Activated naive CD4-positive, alpha-beta T cell treated with anti-CD3 and anti-CD28 coated beads, Interleukin-2, amount 50 U/mL, for 16 hours (primary cell): Measurements from ENCODE around the gene LAD1.

Source experiments
- DNase-seq: peaks from one replicate; pipeline ENCODE4 v3.0.0-alpha.2; 2020

LAD1 gene

GRCh38 chr1:201346337-201346939 is 52.7 kb downstream of the LAD1 start:
- DNase-seq = no peak

DNA sequence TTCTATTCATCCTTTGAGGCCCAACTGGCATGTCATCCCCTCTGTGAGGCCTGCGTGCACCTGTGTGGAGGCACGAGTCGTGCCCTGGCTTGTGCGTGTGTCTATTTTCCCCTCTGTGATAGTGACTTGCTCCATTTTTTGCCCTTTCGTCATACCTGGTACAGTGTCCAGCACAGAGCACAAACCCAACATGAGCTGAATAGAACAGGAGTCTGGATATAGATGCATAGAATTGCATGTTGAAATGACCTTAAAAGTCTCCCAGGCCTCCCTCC is 54.1 kb downstream of the LAD1 start:
- no peak for DNase-seq

- DNase-seq = no peak
Measured at GRCh38 chr1:201344206-201345080, 54.7 kb downstream of the LAD1 start.

DNA sequence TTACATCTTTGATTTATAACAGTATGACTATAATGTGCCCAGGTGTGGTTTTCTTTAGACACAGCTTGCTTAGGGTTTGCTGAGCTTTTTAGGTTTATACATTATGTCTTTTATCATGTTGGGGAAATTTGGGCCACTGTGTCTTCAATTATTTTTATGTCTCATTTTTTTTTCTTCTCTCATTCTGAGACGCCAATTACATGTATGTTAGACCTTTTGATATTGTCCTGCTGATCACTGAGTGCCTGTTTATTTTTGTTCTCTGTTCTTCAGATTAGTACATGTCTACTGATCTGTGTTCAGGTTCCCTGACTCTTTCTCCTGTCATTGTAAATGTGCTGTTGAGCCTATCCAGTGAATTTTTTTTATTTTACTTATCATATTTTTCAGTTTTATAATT is 57.7 kb downstream of the LAD1 start:
- DNase-seq = no peak

DNA sequence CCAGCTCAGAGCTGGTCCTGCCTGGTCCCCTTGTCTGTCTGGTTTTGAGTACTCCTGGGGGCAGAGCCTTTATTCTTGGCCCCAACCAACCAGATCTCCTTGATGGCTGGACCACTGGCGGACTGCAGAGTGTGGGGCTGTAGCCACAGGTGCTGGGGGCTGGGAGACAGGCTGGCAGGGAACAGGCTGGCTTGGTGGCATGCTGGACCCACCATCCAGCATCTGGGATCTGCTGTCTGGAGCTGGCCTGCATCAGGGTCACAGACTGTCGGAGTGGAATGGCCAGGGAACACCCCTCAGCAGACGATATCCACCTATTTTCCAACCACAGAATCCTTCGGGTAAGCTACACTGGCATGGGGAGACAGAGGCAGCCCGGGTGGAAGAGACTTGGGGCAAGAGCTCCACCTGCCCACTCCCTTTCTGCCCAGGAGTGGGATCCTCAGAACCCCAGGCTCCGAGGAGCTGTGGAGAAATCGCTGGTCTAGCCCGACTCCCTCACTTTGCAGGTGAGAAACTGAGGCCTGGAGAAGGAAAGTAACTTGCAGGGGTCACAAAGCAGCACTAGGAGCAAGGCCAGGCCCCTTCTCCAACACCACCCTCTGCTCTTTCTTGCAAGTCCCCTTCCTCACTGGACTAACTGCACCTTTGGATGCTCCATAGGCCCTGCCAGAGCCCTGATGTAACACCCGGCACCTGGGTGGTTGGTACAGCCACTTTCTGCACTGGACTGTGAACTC is 62.2 kb downstream of the LAD1 start:
- DNase-seq = no peak

DNA sequence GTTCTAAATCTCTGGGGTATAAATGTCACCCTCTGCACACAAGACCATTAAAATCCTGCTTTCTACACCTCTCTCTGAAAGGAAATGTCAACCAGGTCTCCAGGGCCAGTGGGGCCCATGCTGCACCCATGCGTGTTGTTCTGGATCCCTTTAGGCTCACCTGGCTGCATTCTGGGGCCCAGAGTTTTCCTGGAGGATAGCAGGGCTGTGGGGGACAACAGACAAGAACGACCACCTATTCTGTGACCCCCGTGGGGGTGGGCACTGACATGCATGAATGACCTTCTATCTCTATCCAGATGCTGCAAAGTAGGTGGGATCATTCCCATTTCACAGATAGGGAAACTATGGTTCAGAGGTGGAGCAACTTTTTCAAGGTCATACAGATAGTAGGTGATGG is 63.2 kb downstream of the LAD1 start:
- no peak for DNase-seq

DNA sequence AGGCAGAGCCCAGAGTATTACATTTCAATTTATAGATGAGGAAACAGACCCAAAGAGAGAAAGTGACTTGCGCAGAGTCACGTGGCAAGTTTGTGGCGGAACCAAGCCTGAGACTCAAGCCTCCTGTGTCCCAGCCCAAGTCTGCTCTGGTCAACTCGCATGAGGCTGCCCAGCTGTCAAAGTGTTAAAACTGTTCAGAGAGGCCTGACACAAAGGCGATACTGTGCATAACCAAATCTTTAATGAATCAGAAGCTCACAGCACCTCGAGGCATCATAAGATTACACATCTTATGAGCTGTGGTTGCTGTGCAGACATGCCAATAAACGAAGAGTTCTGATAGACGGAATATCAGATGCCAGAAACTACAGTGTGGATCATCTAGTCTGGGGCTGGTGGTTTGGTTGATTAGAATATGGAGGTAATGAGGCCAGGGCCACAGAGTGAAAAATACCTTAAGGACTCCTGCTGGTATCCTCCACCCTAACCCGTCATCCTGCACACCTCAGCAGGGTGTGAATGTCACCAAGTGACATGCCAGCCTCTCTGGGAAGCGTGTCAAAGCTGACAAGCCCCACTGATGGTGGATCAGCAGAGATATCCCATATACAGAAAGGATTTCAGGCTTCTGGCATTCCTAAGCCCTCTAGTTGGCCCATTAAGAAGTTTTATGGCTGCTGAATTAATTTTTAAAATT is 63.8 kb downstream of the LAD1 start:
- no peak for DNase-seq

- DNase-seq = no peak
Measured at GRCh38 chr1:201334325-201335173, 64.6 kb downstream of the LAD1 start.

GRCh38 chr1:201332616-201333335 is 66.3 kb downstream of the LAD1 start:
- DNase-seq = no peak

DNA sequence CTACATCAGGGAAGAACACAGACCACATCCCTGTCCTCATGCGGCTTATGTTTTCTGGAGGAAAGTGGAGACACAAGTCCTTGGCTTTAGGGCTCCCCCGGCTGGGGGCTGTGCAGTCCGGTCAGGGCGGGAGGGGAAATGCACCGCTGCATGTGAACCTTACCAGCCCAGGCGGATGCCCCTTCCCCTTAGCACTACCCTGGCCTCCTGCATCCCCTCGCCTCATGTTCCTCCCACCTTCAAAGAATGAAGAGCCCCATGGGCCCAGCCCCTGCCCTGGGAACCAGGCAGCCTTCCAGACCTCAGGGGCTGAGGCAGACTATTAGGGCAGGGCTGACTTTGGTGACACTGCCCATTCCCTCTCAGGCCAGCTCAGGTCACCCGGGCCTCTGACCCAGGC is 67.1 kb downstream of the LAD1 start:
- DNase-seq = no peak

DNA sequence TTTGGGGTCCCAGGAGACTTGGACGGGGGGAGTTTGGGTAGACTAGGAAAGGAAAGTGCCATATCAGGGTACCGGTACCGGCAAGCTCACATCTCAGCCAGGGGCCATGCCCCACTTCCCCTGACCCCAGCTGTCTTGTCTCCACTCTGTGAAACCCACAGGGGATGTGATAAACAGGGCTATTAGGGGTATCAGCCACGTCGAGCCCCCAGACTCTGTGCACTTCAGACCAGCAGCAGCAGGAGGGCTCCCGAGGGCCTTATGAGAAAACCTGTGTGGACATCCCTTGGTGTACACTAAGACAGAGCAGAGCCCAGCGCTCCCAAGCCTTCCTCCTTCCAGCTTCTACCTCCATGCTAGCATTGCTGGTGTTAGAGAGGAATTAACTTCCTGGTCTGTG is 68.0 kb downstream of the LAD1 start:
- no peak for DNase-seq
